OCI-M2 (cell line): ENCODE measurements around the gene IMMP2L.

Experiments used
- DNase-seq: peaks from one replicate; lab custom pipeline; 2025; ENCODE audit not compliant: unreplicated experiment; lab: John Stamatoyannopoulos, UW

Gene IMMP2L

DNA sequence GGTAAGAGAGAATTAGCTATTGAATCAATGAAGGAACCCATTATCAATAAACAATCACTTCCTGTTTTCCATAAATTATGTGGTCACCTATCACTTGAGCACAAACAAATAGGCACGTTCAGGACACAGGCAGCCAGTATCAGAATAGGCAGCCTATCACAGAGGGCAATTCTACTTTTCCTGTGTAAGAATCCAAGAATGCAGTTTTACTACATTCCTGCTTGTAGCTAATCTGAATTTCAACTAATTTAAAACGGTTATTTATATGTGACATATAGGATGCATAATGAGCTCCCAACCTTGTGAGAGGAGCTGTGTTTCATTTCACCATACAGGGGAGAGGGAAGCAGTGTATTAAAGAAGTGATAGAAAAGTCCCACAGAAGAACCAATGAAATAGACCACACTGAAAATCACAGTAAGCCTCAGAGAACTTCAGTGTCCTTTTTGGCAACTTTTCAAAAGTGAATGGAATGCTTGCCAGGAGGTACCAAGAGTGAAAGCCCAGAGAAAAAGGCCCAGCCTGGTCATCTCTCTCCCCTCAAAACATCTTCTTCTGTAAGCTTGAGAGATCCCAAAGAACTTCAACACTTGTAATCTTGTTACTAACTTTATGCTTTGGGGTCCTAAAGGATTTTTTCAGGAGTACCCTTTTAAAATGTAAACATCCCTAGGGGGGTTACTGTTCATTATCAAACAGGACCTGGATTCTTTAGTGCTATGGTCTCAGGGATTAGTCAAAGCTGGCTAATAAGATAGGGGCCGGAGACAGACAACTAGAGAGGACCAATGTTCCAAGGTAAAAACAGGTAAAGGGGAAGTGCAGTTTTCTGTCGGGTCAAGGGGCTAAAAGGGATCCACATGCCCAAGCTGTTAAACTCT, 1.3 kb downstream of the IMMP2L start:
- no peak for DNase-seq

DNA sequence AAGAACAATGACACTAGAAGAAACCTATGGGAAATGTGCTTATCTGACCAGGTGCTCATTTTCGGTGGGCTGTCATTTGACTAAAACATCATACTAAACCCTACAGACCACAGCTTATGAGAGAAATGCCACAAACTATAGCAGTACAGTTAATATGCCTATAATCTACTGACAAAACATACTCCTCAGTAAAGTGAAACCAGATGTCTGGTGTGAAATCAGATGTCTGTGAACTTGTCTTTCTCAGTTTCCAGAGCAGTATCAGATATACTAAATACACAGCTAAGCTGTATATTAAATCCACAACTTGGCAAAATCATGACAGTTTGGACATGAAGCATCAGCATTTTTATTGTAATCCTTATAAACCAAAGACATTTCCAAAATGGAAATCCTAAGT, 3.3 kb downstream of the IMMP2L start:
- no peak for DNase-seq

DNA sequence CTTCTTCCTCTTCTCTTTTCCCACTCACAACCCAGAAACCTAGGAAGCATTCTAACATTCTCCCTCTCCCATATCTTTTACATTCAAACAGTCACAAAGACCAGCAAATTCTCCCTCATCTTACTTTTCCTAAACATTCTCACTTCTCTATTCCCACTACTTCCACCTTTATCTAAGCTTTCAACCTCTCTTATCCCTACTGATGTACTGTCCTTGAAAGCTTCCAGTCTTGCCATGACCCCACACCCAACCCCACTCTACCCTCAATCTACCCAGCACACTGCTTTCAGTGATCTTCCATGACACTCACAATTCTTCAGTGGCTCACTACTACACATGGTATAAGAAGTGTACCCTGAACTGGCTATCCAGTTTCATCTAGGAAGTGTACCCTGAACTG, 5.3 kb downstream of the IMMP2L start:
- DNase-seq = no peak

DNA sequence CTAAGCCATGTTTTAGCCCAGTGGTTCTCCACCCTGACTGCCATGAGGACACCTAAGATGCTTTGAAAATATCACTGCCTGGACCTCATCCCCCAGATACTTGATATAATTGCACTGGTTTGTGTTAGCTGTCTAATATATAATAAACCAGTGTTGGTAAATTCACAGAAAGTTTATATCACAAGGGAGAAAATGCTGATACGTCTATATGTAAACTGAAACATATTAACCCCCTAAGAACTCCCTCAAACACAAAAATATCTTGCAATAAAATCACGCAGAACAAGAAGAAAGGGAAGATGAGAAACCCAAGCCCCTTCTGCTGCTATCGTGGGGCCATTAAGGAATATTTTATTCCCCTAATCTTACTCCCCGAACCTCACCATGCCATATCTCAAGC, 8.2 kb downstream of the IMMP2L start:
- no peak for DNase-seq

DNA sequence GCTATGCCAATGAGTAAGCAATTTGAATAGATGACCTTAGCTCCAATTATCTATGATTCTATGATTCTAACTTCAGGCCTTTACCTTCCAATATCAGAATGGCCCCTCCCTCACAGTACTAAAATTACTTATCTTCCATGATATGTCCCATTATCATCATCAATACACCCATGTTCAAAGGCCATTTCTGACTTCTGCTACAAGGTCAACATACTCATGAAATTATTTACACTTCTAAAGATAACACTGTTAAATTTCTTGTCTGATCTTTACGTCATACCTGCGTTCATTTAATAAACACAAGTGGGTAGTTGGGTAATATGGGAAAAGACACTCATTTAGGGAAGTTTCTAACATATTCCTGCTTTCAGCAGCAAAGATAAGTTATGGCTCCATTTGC, 21.2 kb downstream of the IMMP2L start:
- DNase-seq = no peak

DNA sequence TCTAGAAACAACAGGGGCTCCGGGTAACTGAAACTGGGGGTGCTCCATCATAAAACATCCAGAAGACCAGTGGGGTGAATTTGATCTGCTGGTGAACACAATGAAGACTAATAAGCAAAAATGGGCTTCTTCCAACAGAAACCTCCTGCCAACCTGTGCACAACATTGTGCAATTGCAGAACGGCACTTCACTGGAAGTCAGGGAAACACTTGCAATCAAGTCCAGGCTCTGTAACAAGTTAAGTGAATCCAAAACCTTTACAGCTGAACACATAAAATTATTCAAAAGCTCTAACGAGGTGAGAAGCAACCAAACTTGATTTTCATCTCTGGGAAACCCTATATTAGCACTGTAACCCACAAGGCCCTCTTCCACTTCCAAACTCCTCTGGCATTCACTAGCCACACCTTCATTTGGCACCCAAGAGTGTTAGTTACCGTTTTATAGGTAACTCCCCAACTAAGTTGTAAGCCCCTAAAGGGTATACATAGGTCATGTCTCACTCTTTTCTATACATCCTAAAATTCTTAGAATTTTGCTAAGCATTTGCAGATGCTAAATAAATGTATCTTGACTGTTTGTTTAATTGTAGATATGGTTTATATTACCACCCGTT, 22.0 kb downstream of the IMMP2L start:
- DNase-seq = no peak

DNA sequence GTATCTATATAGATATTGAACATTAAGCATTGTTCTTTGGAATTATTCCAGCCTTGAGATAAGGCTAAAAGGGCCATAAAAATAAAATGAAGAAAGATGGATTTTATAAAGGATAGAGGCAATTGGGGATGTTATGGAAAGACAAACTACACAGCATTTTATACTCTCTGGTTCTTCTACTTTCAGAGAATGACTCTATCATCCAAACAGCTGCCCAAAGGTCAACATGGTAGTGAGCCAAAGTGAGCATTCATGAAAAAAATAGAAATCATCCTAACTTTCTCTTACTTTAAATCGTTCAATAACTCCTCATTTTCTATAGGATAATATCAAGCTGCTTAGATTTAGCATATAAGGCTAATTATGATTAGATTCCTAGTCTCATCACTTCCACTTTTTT, 25.2 kb downstream of the IMMP2L start:
- DNase-seq = no peak

DNA sequence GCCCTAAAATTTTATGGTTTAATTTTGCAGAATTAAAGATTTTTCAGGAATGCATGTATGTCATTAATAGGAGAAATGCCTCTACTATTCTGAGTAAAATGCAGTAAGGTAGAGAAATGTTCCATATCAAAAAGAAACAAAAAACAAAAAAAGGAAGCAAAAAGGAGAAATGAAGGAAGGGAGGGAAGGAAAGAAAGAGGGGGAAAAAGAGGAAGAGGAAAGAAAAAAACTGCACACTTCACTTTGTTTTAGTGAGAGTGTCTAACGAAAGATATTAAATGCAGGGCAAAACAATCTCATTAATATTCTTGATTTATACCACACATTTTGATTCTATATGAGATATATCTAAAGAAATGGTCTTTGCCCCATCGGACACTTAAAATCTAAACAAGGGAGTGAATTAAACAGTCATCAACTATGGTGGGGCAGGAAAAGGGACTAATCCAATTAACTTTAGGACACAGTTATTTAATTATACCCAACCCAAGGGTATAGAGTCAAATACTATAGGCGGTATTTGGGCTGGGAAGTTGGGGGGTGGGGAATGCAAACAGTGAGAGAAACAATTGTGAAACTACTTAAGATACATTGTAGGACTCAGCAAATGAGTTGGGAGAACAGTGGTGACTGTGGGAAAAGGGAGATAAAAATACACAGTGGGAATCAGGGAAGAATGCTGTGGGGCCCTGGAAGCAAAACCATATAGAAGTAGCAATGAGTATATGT, 27.0 kb downstream of the IMMP2L start:
- DNase-seq = no peak

DNA sequence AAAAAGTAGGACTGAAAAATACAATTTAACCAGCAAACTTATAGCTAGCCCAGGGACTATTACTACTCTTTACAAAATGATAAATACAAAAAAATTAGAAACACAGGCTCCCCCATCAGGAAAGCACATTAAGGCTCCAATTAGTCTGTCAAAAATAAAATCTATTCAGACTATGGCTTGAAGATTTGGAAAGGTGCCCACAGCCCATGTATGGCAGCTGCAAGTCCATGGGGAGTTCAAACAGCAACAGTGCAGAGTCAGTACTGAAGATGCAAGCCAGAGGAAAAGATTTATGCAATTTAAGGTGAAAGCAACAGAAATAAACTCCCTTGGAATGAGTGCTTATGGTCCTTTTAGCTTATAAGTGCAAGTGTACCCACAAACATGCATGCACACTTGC, 29.7 kb downstream of the IMMP2L start:
- no peak for DNase-seq

DNA sequence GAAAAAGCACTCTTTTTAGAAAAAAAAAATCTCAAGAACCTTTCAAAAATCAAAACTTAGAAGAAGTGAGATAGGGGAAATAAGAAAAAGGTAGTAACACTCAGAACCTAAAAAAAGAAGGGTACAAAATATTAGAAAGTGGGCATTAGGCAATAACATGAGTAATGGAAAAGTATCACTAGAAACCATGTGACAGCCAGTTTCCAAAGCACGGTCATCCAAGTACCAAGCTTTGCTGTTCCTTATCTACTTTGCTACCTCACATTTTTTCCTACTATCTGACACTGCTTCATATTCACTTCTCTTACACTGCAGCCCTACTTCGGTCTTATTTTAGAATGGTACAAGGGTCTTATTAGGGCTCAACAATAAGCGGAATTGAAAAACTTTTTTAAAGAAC, 30.3 kb downstream of the IMMP2L start:
- DNase-seq = no peak

DNA sequence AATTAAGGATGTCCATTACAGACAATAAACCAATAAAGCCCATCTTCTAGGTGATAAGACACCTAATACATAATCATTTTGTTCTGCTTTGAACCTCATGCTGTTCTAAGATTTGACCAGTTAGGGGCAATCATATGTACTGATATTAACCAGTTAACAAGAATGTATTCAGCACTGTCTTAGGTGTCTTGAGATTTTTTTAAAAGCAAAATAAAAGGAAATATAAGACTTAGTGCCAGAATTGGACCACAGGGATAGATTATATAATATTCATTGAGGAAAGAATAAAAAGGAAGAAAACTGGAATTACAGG, 32.0 kb downstream of the IMMP2L start:
- DNase-seq = no peak

DNA sequence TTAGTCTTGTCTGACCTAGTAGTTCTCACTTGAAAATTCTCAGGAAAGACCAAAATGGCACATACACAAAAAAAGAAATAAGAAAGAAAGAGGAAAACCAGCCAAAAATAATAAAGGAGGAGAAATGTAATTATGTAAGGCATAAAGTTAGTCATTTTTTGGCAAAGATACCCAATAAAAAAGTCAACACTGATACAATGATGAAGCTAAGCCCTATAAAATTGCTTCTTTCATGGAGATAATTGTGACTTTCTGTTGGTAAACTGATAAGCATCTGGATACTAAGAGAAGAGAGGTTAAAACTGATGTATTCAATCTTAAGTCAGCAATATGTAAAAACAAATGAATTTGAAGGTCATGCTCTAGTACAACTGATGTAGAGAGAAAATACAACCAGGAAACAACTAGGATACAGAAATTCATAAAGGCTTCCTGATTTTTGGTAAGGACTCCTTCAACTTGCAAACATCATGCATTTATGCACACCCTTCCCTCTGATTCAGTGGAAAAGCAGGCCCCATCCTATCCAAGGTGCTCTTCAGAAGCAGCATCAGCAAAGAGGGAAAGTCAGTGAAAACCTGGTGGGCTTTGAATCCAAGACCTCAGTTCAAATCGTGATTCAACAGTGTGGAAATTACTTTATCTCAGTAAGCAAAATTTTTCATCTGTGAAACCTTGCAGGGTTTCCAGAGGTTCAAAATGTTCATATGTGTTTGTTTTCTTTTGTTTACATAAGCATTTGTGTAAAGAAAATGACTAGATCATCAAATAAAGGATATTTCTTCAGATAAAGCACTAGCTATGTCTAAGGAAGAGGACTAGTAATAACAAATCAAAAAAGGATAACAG, 32.6 kb downstream of the IMMP2L start:
- no peak for DNase-seq

DNA sequence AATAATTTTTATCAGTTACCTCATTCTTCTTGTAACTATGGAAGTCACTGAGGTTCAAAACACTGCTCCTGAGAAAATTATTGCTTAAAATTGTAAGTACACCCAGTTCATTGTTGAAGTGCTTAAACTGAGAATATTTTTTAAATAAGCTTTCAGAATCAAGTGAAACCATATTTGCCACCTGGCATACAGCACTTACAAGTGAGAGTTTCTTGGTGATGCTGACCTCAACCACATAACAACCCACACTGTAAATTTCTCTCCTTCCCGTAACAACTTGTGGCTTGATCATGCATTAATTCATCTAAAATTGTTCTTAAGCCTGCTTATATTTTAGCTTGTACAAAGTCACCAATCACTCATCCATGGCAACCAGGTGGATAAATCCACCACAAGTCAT, 34.0 kb downstream of the IMMP2L start:
- no peak for DNase-seq

DNA sequence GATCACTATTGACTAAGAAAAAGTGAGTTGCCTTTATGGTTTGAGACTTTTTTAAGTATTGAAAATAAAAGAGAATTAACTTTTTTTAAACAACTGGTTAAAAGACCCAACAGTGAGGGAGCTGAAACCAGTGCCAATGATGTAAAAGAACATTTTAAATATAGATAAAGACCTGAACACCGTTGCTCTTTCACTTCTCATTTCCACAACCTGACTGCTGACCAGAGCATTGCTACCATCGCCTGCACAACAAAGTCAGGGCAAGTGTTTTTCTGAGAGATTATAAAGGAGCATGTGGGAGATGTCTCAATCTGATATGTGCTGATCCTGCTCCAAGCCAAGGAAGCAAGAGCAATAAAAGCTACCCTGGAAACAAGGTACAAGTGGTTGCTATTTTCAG, 34.7 kb downstream of the IMMP2L start:
- DNase-seq = no peak

DNA sequence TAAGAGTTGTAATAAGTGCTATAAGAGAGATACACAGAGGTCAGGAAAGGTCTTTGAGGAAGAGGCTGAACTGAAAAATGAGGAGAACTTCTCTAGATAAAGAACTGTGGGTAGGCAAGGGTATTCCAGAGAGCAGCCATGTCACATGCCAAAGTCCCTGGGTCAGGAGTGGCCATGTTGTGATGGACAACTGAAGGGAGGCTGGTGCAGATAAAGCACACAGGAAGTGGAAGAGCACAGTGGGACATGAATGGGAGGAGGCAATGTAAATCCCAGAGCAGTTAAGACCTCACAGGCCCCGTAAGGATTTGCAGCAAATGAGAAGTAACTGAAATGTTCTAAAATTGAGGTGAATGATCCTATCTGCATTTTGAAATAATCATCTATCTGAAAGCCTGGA, 37.2 kb downstream of the IMMP2L start:
- DNase-seq = no peak

DNA sequence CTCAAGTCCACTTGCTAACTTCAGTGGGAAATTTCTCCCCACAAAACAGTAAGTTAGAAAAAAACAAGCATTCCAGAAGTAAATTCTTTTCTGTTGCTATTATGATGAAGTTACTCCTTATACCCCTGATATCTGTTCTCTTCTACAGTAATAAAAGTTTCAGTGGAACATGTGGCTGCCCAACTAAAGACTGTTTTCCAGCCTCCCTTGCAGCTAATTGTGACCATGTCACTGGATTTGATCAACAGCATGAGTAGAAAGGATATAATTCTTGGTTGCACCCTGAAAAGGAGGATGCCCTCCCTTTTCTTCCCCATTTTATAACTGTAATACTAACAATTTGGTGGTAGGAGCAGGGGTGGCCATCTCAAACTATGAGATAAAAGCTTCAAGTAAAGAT, 40.6 kb downstream of the IMMP2L start:
- DNase-seq = no peak

DNA sequence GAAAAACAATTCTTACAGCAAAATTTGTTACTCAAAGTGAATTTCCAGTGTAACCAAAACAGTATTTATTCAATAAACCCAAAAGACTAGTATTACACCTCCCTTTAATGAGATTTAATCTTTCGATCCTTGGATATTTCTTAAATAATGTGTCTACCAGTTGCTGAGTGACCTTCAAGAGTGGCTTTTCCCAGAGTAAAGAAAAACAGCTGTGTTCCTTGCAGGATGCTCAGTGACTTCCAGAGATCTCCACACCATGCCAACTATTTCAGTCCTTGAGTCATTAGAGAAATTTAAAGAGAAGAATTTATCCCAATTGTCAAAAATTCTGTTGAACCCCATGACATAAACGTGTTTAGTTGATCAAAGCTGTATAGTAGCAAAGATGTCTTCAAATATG, 44.0 kb downstream of the IMMP2L start:
- DNase-seq = no peak

DNA sequence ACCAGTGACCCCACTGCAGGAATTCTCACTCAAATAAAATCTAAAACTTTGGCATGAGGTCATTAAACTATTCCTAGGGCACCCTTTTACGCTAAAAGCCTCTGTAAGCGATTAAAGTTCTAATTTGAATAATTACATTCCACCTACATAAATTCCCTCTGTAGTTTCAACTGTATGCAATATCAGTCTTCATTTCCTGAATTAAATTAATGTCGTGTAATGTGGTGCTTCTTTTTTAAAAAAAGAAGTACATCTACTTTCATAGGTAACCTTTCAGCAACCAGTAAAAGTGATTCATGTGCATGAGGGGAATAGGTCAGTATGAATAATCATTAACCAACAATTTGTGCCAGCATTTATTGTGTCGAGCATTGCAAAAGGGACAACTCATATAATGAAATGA, 44.7 kb downstream of the IMMP2L start:
- no peak for DNase-seq

DNA sequence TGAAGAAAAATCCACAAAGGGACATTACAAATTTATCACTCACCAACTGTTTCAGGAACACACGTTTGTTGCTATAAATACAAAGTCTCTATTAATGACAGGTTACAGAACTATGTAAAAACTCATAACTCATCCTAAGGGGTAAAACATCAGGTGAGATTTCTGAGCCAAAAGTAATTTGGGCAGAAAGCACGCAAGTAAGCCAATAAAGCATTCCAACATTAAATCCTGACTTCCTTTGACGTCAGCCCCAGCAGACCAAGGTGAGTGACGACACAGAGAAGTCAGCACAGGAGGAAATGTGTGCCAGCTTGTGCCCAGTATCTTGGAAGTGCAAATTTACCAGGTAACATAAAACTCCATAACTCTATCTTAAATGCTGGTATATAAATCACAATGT, 45.7 kb downstream of the IMMP2L start:
- DNase-seq = no peak

DNA sequence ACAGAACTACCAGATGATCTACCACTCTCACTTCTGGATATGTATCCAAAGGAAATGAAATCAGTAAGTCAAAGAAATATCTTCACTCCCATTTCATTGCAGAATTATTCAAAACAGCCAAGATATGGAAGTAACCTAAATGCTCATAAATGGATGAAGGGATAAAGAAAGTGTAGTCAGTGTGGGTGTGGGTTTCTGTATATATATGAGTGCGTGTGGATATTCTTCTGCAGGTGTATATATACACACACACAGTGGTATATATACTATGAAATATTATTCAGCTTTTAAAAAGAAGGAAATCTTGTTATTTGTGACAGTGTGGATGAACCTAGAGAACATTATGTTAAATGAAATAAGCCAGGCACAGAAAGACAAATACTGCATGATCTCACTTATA, 48.7 kb downstream of the IMMP2L start:
- DNase-seq = no peak

DNA sequence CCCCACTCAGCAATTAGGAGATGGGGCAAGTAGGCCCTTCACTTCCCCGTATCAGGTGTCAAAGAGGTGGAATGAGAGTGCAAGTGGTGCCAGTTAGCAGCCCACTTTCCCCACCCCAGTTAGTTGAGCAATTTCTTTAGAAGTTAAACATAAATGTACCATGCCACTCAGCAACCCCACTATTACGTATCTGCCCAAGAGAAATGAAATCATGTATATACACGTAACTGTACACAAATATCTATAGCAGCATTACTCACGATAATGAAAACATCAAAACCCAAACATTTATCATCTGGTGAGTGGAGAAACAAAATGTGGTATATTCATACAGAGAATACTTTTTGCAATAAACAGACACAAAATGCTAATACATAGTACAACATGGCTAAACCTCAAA, 50.4 kb downstream of the IMMP2L start:
- no peak for DNase-seq
